HepG2 (cell line): ENCODE measurements around the gene SRP68. TPM values are rescaled to one million over a fixed set of nuclear protein-coding genes. Genes with fewer than 3 reads are reported as not detected.

Source experiments
- GABPA ChIP-seq, 2 experiments: IDR thresholded peaks; 2 replicates each; pipeline ENCODE4 v1.6.1; 2011 to 2016; ENCODE audit warnings: low read depth in 2 of 2, low read length in 1 of 2, missing biosample characterization in 1 of 2, missing genetic modification characterization in 1 of 2
- GPN1 ChIP-seq: sonication (generic); formaldehyde crosslinking; IDR thresholded peaks from 2 replicates; pipeline ENCODE4 v1.5.1; 2020; ENCODE audit warnings: missing genetic modification reagents, borderline replicate concordance
- HES4 ChIP-seq: sonication (generic); formaldehyde crosslinking; IDR thresholded peaks from 2 replicates; pipeline ENCODE4 v1.9.0; 2021; ENCODE audit warnings: mild to moderate bottlenecking, missing genetic modification reagents, borderline replicate concordance
- HIVEP1 ChIP-seq: sonication (generic); formaldehyde crosslinking; IDR thresholded peaks from 2 replicates; pipeline ENCODE4 v1.4.0; 2020; ENCODE audit warnings: mild to moderate bottlenecking, missing genetic modification reagents
- PHF21A ChIP-seq: sonication (generic); formaldehyde crosslinking; IDR thresholded peaks from 2 replicates; pipeline ENCODE4 v1.5.0; 2020; ENCODE audit warnings: mild to moderate bottlenecking, missing genetic modification reagents
- PHF8 ChIP-seq: sonication (generic); formaldehyde crosslinking; IDR thresholded peaks from 2 replicates; pipeline ENCODE4 v1.5.0; 2020; ENCODE audit warnings: missing genetic modification reagents
- PITX1 ChIP-seq: sonication (generic); formaldehyde crosslinking; IDR thresholded peaks from 2 replicates; pipeline ENCODE4 v1.5.1; 2020; ENCODE audit warnings: mild to moderate bottlenecking, missing genetic modification reagents
- SPEN ChIP-seq: sonication (generic); formaldehyde crosslinking; IDR thresholded peaks from 2 replicates; pipeline ENCODE4 v1.5.1; 2020; ENCODE audit warnings: low read depth, mild to moderate bottlenecking, missing genetic modification reagents
- STAG1 ChIP-seq: sonication (generic); formaldehyde crosslinking; IDR thresholded peaks from 2 replicates; pipeline ENCODE4 v1.4.0; 2020; ENCODE audit warnings: missing genetic modification reagents
- YEATS2 ChIP-seq: sonication (generic); formaldehyde crosslinking; IDR thresholded peaks from 2 replicates; pipeline ENCODE4 v1.4.0; 2020; ENCODE audit warnings: missing genetic modification reagents, borderline replicate concordance
- ZBTB1 ChIP-seq: sonication (generic); formaldehyde crosslinking; IDR thresholded peaks from 2 replicates; pipeline ENCODE4 v1.4.0; 2020; ENCODE audit warnings: missing genetic modification reagents, borderline replicate concordance
- ZFP41 ChIP-seq: sonication (generic); formaldehyde crosslinking; IDR thresholded peaks from 2 replicates; pipeline ENCODE4 v1.4.0; 2020; ENCODE audit warnings: mild to moderate bottlenecking, missing genetic modification reagents, borderline replicate concordance
- ZNF24 ChIP-seq: fragments of 450-650 bp; IDR thresholded peaks from 2 replicates; pipeline ENCODE4 v1.6.1; 2017; ENCODE audit warnings: antibody characterized with exemption, mild to moderate bottlenecking
- ZNF446 ChIP-seq: sonication (generic); formaldehyde crosslinking; IDR thresholded peaks from 2 replicates; pipeline ENCODE4 v1.5.0; 2020; ENCODE audit warnings: mild to moderate bottlenecking, missing genetic modification reagents
- ZNF563 ChIP-seq: sonication (generic); formaldehyde crosslinking; IDR thresholded peaks from 2 replicates; pipeline ENCODE4 v1.8.0; 2022; ENCODE audit warnings: mild to moderate bottlenecking, moderate library complexity, missing genetic modification reagents
- ZNF781 ChIP-seq: sonication (generic); formaldehyde crosslinking; IDR thresholded peaks from 2 replicates; pipeline ENCODE4 v1.5.1; 2020; ENCODE audit warnings: borderline replicate concordance, mild to moderate bottlenecking, missing genetic modification reagents; ENCODE audit errors: not compliant biosample characterization
- ZNF788 ChIP-seq: sonication (generic); formaldehyde crosslinking; IDR thresholded peaks from 2 replicates; pipeline ENCODE4 v1.5.0; 2020; ENCODE audit warnings: mild to moderate bottlenecking, missing genetic modification reagents, borderline replicate concordance
- ZNF792 ChIP-seq: IDR thresholded peaks from 2 replicates; pipeline ENCODE4 v1.6.1; 2016
- ZNF883 ChIP-seq: sonication (generic); formaldehyde crosslinking; IDR thresholded peaks from 2 replicates; pipeline ENCODE4 v1.5.1; 2020; ENCODE audit warnings: mild to moderate bottlenecking, missing genetic modification reagents; ENCODE audit errors: not compliant biosample characterization
- ZZZ3 ChIP-seq: sonication (generic); formaldehyde crosslinking; IDR thresholded peaks from 2 replicates; pipeline ENCODE4 v1.4.0; 2020; ENCODE audit warnings: missing genetic modification reagents, mild to moderate bottlenecking, borderline replicate concordance
- polyA plus RNA-seq, 8 experiments: library from polyadenylated mRNA; depleted of rRNA in 3 of 8; stranded (reverse) in 7 of 8; unstranded in 1 of 8; fragments of >200 nt; fragmentation: Illumina TruSeq in 4 of 8; extraction: Trizol in 4 of 8; gene quantifications; 2 replicates each; pipeline versions ENCODE4 v1.2.1 to v1.2.3, GENCODE V29; 2011 to 2016; ENCODE audit warnings: low read depth in 4 of 8, missing spikeins in 1 of 8, mixed read lengths in 1 of 8; ENCODE audit not compliant: insufficient read depth in 1 of 8
- total RNA-seq, 5 experiments: library from RNA; depleted of rRNA; stranded (reverse); fragments of >200 nt; fragmentation: Illumina TruSeq; extraction: Trizol; gene quantifications; 2 replicates each; pipeline ENCODE4 v1.2.3, GENCODE V29; 2016; ENCODE audit warnings: low read depth in 1 of 5
- TF ChIP-seq, protein P1 (sequence below), 2 experiments: sonication (generic) in 1 of 2; formaldehyde crosslinking in 1 of 2; IDR thresholded peaks; 2 replicates each; pipeline versions ENCODE4 v1.5.1 to v1.6.1; 2011 to 2020; ENCODE audit warnings: borderline replicate concordance in 1 of 2, low read depth in 1 of 2, low read length in 1 of 2, mild to moderate bottlenecking in 1 of 2, missing genetic modification reagents in 1 of 2, moderate library complexity in 1 of 2
- TF ChIP-seq, protein P2 (sequence below): sonication (generic); formaldehyde crosslinking; IDR thresholded peaks from 2 replicates; pipeline ENCODE4 v1.4.0; 2020; ENCODE audit warnings: mild to moderate bottlenecking, missing genetic modification reagents
- TF ChIP-seq, protein P3 (sequence below): sonication (generic); formaldehyde crosslinking; conservative IDR thresholded peaks from 2 replicates; pipeline ENCODE4 v1.8.0; 2022; ENCODE audit warnings: mild to moderate bottlenecking, moderate library complexity, missing genetic modification reagents

Gene SRP68
- total and polyA plus RNA-seq, 2 of the 13 experiments (the other 11 are each of a cell fraction or from before 2014, with no cell fraction given), result 39.8 to 74.3 TPM

DNA sequence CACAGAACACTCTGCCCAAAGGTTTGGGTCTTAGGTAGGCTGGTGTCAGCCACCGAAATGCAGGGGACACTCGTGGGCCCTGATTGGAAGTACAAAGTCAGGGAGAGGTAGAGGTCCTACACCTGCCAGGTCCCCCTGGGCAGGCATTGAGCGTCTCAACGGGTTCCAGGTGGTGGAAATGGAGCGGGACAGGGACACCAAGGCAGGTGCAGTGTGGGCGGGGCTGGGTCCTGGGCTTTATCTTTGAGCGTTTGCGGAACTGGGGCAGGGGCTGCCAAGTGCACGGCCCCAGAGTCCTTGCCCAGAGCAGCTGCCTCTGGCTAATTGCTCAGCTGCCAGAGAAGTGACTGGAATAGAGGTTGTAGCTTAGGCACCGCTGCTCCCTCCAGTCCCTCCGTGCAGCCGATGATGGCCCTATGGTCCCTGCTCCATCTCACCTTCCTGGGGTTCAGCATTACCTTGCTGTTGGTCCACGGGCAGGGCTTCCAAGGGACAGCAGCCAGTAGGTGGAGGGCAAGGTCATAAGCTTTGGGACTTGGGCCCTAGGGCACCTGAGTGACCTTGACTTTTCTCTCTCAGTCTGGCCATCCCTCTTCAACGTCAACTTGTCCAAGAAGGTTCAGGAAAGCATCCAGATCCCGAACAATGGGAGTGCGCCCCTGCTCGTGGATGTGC lies 6.7 kb upstream of the SRP68 start, which contains the start of gene ZACN (continued):
- TF ChIP-seq ZNF446 (CRISPR knock-in tag) (no peak), GPN1 (CRISPR knock-in tag) (no peak; the same call in 1 of the 2 replicates), STAG1 (CRISPR knock-in tag) (no peak), ZZZ3 (CRISPR knock-in tag) (no peak), YEATS2 (no peak), HES4 (CRISPR knock-in tag) (peak; percentile 68; the same call in 1 of the 2 replicates), ZFP41 (CRISPR knock-in tag) (no peak), ZNF883 (CRISPR knock-in tag) (no peak), ZNF24 (no peak), PITX1 (no peak), ZNF563 (CRISPR knock-in tag) (no peak; the same call in 1 of the 2 replicates), GABPA (IDR thresholded peaks at IDR 0.05; ENCODE audit: low read depth, low read length) (no peak), GABPA (CRISPR knock-in tag; IDR thresholded peaks at IDR 0.05; ENCODE audit: low read depth) (no peak), SPEN (CRISPR knock-in tag) (0 out of 2 replicates have a peak, but pooled peaks have one; percentile 31), PHF21A (CRISPR knock-in tag) (no peak), ZBTB1 (CRISPR knock-in tag) (no peak), ZNF781 (no peak), HIVEP1 (CRISPR knock-in tag) (no peak), ZNF788 (CRISPR knock-in tag) (peak; percentile 10; the same call in 1 of the 2 replicates), ZNF792 (CRISPR knock-in tag) (no peak), PHF8 (CRISPR knock-in tag) (0 out of 2 replicates have a peak, but pooled peaks have one; percentile 11)
- TF ChIP-seq, protein P1, sequence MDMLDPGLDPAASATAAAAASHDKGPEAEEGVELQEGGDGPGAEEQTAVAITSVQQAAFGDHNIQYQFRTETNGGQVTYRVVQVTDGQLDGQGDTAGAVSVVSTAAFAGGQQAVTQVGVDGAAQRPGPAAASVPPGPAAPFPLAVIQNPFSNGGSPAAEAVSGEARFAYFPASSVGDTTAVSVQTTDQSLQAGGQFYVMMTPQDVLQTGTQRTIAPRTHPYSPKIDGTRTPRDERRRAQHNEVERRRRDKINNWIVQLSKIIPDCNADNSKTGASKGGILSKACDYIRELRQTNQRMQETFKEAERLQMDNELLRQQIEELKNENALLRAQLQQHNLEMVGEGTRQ (IDR thresholded peaks at IDR 0.05; ENCODE audit: low read depth, low read length), result no peak
- TF ChIP-seq, protein P1 (CRISPR knock-in tag; IDR thresholded peaks at IDR 0.05; ENCODE audit: borderline replicate concordance), result no peak
- TF ChIP-seq, protein P2, sequence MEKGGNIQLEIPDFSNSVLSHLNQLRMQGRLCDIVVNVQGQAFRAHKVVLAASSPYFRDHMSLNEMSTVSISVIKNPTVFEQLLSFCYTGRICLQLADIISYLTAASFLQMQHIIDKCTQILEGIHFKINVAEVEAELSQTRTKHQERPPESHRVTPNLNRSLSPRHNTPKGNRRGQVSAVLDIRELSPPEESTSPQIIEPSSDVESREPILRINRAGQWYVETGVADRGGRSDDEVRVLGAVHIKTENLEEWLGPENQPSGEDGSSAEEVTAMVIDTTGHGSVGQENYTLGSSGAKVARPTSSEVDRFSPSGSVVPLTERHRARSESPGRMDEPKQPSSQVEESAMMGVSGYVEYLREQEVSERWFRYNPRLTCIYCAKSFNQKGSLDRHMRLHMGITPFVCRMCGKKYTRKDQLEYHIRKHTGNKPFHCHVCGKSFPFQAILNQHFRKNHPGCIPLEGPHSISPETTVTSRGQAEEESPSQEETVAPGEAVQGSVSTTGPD (CRISPR knock-in tag), result no peak
- TF ChIP-seq, protein P3, sequence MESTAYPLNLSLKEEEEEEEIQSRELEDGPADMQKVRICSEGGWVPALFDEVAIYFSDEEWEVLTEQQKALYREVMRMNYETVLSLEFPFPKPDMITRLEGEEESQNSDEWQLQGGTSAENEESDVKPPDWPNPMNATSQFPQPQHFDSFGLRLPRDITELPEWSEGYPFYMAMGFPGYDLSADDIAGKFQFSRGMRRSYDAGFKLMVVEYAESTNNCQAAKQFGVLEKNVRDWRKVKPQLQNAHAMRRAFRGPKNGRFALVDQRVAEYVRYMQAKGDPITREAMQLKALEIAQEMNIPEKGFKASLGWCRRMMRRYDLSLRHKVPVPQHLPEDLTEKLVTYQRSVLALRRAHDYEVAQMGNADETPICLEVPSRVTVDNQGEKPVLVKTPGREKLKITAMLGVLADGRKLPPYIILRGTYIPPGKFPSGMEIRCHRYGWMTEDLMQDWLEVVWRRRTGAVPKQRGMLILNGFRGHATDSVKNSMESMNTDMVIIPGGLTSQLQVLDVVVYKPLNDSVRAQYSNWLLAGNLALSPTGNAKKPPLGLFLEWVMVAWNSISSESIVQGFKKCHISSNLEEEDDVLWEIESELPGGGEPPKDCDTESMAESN (CRISPR knock-in tag), result 0 out of 2 replicates have a peak, but pooled peaks have one; percentile 17
